ENCODE data around the gene IL27RA. TPM values are rescaled to one million over a fixed set of nuclear protein-coding genes. Genes with fewer than 3 reads are reported as not detected.

Gene IL27RA
- total and polyA plus RNA-seq, 2 donors (not counting 3 experiments of a cell fraction or from before 2014, with no cell fraction given): 1.6 to 4.5 TPM

GRCh38 chr19:13992025-13992424 lies 39.5 kb upstream of the IL27RA start:
- Histone ChIP-seq H3K4me2 (ENCODE audit: insufficient read depth, low read length) (no peak overlapping the region), H3K27me3 (ENCODE audit: control insufficient read depth in 2 of 2, insufficient read depth in 2 of 2, low read length in 2 of 2) (no peaks in the 10 kb centered on the region), H4K20me1 (replicated peaks; ENCODE audit: control insufficient read depth, extremely low read depth, insufficient read depth, low read length) (no peaks in the 10 kb centered on the region), H3K27ac (ENCODE audit: insufficient read depth, low read depth, low read length) (no peak overlapping the region), H2AFZ (ENCODE audit: low read depth, low read length) (no peak overlapping the region), H3K9me3 (replicated peaks; ENCODE audit: control insufficient read depth, insufficient read depth, low read length) (no peaks in the 10 kb centered on the region), H3K4me1 (ENCODE audit: control insufficient read depth, extremely low read depth, insufficient read depth, low read length) (peaks cover 8% of the 10 kb centered on the region), H3K9me1 (replicated peaks; ENCODE audit: control insufficient read depth, extremely low read depth, insufficient read depth, low read length) (no peaks in the 10 kb centered on the region), H3K4me3 (replicated peaks in 1 of 3; ENCODE audit: insufficient read depth in 1 of 3, low read depth in 1 of 3, low read length in 3 of 3) (no peak overlapping the region), H3K79me2 (ENCODE audit: control insufficient read depth, insufficient read depth, low read length) (no peaks in the 10 kb centered on the region), H3K36me3 (ENCODE audit: control insufficient read depth in 2 of 2, extremely low read depth in 1 of 2, insufficient read depth in 2 of 2, low read length in 2 of 2) (peaks cover 0 to 1% of the 10 kb centered on the region in 2 experiments), H3K9ac (replicated peaks; ENCODE audit: extremely low read depth, insufficient read depth, low read length) (no peak overlapping the region)
- DNase-seq (ENCODE audit: low read depth, low spot score) (no peak), FAIRE-seq (no peak)
- intact Hi-C loops (cut with micrococcal nuclease) (no loop called here), dilution Hi-C loops (cut with MboI; ENCODE audit: extremely low pct_ligation_motif_present, low sequenced_read_pairs) (no loop called here)
- ChIA-PET CTCF (interaction anchor here (0.9 kb wide), 1 partner anchor 56 kb away, joined by 3 read pairs; no protein-coding TSS in a partner anchor), POLR2A (no interaction called here)
- TF ChIP-seq POLR2AphosphoS5 (IDR thresholded peaks at IDR 0.05; ENCODE audit: insufficient read depth, low read depth, low read length) (no peak), GATA2 (IDR thresholded peaks at IDR 0.05; ENCODE audit: insufficient read depth, insufficient read length, low read depth, low read length) (no peak), EZH2 (IDR thresholded peaks at IDR 0.05; ENCODE audit: borderline replicate concordance, low read depth, low read length, severe bottlenecking) (no peak)
- no TSS peak for BruUV-seq (replicated peaks)

GRCh38 chr19:13993590-13994300 lies 37.8 kb upstream of the IL27RA start:
- Histone ChIP-seq H3K9ac (replicated peaks; ENCODE audit: extremely low read depth, insufficient read depth, low read length) (no peak overlapping the region), H3K9me1 (replicated peaks; ENCODE audit: control insufficient read depth, extremely low read depth, insufficient read depth, low read length) (no peaks in the 10 kb centered on the region), H3K79me2 (ENCODE audit: control insufficient read depth, insufficient read depth, low read length) (peaks cover 2% of the 10 kb centered on the region), H3K4me3 (replicated peaks in 1 of 3; ENCODE audit: insufficient read depth in 1 of 3, low read depth in 1 of 3, low read length in 3 of 3) (no peak overlapping the region), H3K4me2 (ENCODE audit: insufficient read depth, low read length) (no peak overlapping the region), H3K27ac (ENCODE audit: insufficient read depth, low read depth, low read length) (no peak overlapping the region), H3K36me3 (ENCODE audit: control insufficient read depth in 2 of 2, extremely low read depth in 1 of 2, insufficient read depth in 2 of 2, low read length in 2 of 2) (peaks cover 0 to 7% of the 10 kb centered on the region in 2 experiments), H3K9me3 (replicated peaks; ENCODE audit: control insufficient read depth, insufficient read depth, low read length) (no peaks in the 10 kb centered on the region), H3K4me1 (ENCODE audit: control insufficient read depth, extremely low read depth, insufficient read depth, low read length) (no peaks in the 10 kb centered on the region), H3K27me3 (ENCODE audit: control insufficient read depth in 2 of 2, insufficient read depth in 2 of 2, low read length in 2 of 2) (no peaks in the 10 kb centered on the region), H4K20me1 (replicated peaks; ENCODE audit: control insufficient read depth, extremely low read depth, insufficient read depth, low read length) (no peaks in the 10 kb centered on the region), H2AFZ (ENCODE audit: low read depth, low read length) (no peak overlapping the region)
- ChIA-PET CTCF (interaction anchor here (0.9 to 1.6 kb wide), 4 partner anchors 15 to 79 kb away, joined by 3 to 4 read pairs (median 4); partner anchors contain the start of gene MISP3), POLR2A (no interaction called here)
- FAIRE-seq (no peak), DNase-seq (ENCODE audit: low read depth, low spot score) (no peak)
- TF ChIP-seq FOS (IDR thresholded peaks at IDR 0.05; ENCODE audit: borderline replicate concordance, insufficient read depth, low read length): no peak
- TF ChIP-seq MAX (IDR thresholded peaks at IDR 0.05; ENCODE audit: insufficient read depth, insufficient read length): no peak
- no peak for TF ChIP-seq GATA2 (IDR thresholded peaks at IDR 0.05; ENCODE audit: insufficient read depth, insufficient read length, low read depth, low read length)
- no peak for TF ChIP-seq POLR2A (IDR thresholded peaks at IDR 0.05; ENCODE audit: low read depth, low read length)
- TF ChIP-seq CTCF (IDR thresholded peaks at IDR 0.05; ENCODE audit: extremely low read depth in 1 of 2, insufficient read depth in 1 of 2, low read depth in 1 of 2, low read length in 2 of 2): no peak
- no peak for TF ChIP-seq MYC (IDR thresholded peaks at IDR 0.05; ENCODE audit: low read depth, low read length)
- TF ChIP-seq EZH2 (IDR thresholded peaks at IDR 0.05; ENCODE audit: borderline replicate concordance, low read depth, low read length, severe bottlenecking): no peak
- no peak for TF ChIP-seq POLR2AphosphoS5 (IDR thresholded peaks at IDR 0.05; ENCODE audit: insufficient read depth, low read depth, low read length)
- no peak for TF ChIP-seq JUN (IDR thresholded peaks at IDR 0.05; ENCODE audit: borderline replicate concordance, insufficient read depth, insufficient read length, low read depth)
- dilution Hi-C loops (cut with MboI; ENCODE audit: extremely low pct_ligation_motif_present, low sequenced_read_pairs): no loop called here
- BruUV-seq (replicated peaks): no TSS peak
- intact Hi-C loops (cut with micrococcal nuclease): no loop called here

Data from endothelial cell of umbilical vein (primary cell).